KOPT-K1 (cell line): ENCODE measurements around the gene PKLR.
"Not testable (repeated sequence)": the region's sequence is repeated elsewhere in the genome, so short reads cannot be mapped to it uniquely, and the experiment has no call there.

Experiments used
- H3K27ac ChIP-seq: fragments of 200-600 bp; sonication (generic); 2 replicates; pipeline ENCODE4 v1.5.1; 2016; ENCODE audit warnings: antibody characterized with exemption, mild to moderate bottlenecking, low read depth, low read length; ENCODE audit not compliant: poor library complexity, severe bottlenecking
- H3K36me3 ChIP-seq: fragments of 200-600 bp; sonication (generic); 2 replicates; pipeline ENCODE4 v1.5.1; 2017; ENCODE audit warnings: antibody characterized with exemption, mild to moderate bottlenecking, low read length, moderate library complexity; ENCODE audit not compliant: insufficient read depth
- H3K9me3 ChIP-seq: fragments of 200-600 bp; sonication (generic); 2 replicates; pipeline ENCODE4 v1.5.1; 2017; ENCODE audit warnings: antibody characterized with exemption, low read length, mild to moderate bottlenecking; ENCODE audit not compliant: insufficient read depth, poor library complexity, severe bottlenecking

Gene PKLR

DNA sequence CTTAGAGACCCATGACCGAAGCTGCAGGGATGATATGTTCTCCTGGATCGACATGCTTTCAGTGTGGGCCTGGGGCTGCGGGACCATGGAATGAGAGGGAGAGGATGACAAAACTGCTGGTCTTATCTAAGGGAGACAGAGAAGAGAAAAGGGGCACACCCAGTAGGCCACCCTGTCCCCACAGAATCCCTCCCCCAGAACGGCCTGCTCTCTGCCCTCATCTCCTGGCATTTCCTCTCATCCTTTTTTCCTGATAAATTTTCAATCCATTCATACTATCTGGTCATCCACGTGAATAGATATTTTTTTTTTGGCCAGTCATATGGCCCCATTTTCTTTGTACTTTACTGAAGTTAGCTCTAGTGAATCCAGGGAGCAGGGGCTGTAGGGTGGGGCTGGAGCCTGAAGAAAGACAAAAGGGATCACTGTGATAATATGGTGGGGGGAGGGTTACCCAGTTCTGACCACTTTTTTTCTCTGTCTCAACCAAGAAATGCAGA is at the start of gene PKLR:
TSS of gene PKLR (minus strand) at position 97 of the 500 bp plus-strand sequence. CDS start at position 54, 43 bp downstream.
- Histone ChIP-seq H3K36me3 (no peaks in the 10 kb centered on the region), H3K9me3 (no peaks in the 10 kb centered on the region), H3K27ac (no peak within 1 kb of the TSS)

DNA sequence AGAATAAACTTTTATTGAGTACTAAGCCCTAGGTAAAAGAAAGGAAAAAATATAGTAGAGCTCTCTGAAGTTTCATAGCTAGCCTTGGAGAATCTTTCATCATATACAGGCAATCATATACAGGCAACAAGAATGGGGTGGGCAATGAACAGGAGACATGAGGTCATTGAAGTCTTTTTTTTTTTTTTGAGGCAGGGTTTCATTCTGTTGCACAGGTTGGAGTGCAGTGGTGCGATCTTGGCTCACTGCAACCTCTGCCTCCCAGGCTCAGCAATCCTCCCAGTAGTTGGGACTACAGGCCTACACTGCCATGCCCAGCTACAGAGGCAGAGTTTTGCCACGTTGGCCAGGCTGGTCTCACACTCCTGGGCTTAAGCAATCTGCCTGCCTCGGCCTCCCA is 41.6 kb upstream of the PKLR start:
- Histone ChIP-seq H3K36me3 (peaks cover 99% of the 10 kb centered on the region), H3K27ac (no peak overlapping the region), H3K9me3 (no peaks in the 10 kb centered on the region)

DNA sequence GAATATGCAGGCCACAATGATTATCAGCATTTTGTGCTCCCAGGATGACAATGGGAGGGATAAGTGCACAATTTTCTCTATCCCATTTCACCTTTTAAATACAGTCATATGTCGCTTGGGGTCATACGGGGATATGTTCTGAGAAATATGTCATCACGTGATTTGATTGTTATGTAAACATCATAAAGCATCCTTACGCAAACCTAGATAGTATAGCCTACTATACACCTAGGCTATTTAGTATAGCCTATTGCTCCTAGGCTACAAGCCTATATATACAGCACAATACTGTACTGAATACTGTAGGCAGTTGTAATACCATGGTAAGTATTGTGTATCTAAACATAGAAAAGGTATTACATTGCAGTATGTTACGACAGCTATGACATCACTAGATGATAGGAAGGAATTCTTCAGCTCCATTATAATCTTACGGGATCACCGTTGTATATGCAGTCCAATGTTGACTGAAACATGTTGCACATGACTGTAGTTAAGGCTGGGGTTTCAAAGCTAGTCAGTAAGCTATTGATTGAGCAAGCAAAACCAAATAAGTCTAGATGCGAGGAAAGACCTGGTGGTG is 38.4 kb upstream of the PKLR start:
- Histone ChIP-seq H3K9me3 (no peaks in the 10 kb centered on the region), H3K27ac (no peak overlapping the region), H3K36me3 (peaks cover 98% of the 10 kb centered on the region)

DNA sequence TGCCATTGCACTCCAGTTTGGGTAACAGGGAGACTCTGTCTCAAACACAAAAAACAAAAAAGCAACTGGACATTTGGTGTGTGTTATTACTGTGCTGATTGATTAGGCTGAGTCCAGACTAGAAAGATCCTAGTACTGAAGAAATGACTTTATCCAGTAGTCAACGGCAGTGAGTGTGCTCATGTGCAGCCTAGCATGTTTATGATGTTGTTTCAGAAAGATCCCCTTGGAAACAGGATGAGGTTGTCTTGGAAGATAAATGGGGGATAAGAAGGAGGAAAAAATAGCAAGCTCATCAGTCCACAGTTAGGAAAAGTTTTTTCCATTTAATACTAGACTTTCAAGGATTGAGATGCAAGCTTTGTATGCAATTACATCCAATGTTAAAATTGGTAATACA is 33.7 kb upstream of the PKLR start:
- Histone ChIP-seq H3K36me3 (peaks cover 86% of the 10 kb centered on the region), H3K9me3 (no peaks in the 10 kb centered on the region), H3K27ac (no peak overlapping the region)

DNA sequence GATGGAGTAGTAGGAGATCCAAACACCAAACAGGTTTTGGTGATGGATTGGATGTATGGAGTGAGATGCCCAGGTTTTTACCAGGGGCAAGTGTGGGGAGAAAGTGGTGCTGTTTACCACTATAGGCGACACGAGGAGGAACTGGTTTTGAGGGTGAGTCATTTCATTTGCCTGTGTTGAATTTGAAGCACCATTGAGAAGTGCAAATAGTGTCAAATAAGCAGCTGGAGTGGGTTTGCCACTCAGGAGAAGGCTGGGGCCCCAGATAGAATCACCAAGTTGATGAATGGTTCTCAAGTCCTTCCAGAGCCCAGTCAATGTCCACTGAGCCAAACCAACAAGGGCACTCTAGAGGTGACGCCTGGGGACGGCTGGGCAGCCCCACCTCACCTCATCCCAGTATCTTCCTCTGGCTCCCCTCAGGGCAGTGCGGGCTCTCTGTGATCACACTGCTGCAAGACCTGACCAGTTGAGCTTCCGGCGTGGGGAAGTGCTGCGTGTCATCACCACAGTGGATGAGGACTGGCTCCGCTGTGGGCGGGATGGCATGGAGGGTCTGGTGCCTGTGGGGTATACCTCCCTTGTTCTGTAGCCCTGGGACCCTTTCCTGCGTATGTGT is 28.9 kb upstream of the PKLR start:
- Histone ChIP-seq H3K36me3 (peaks cover 72% of the 10 kb centered on the region), H3K9me3 (no peaks in the 10 kb centered on the region), H3K27ac (no peak overlapping the region)

DNA sequence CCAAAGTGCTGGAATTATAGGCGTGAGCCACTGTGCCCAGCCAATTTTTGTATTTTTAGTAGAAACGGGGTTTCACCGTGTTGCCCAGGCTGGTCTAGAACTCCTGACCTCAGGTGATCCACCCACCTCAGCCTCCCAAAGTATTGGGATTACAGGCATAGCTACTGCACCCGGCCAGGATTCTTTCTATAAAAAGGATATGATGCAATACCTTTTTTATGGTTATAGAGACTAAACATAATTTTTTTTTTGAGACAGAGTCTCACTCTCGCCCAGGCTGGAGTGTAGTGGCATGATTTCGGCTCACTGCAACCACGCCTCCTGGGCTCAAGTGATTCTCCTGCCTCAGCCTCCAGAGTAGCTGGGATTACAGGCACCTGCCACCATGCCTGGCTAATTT is 27.6 kb upstream of the PKLR start:
- H3K27ac ChIP-seq = not testable (repeated sequence)
- peaks cover 62% of the 10 kb centered on the region for H3K36me3 ChIP-seq

DNA sequence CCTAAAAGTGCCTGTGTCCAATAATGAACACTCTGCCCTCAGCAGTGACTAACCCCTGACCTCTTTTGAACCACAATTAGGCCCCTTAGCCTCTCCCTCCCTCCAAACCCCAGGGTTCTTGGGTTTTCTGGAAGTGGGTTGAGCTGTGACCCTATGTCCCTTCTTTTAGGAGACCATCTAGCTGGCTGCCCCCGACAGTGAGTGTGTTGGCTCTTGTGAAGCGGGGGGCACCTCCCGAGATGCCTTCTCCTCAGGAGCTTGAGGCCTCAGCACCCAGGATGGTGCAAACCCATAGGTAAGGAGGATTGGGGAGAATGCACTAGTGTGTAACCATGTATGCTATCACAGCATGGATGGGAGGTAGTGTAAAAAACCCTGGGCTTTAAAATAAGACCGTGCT is 26.7 kb upstream of the PKLR start:
- Histone ChIP-seq H3K27ac (no peak overlapping the region), H3K36me3 (peaks cover 53% of the 10 kb centered on the region)

More for the DNA sequence above, 27.6 kb upstream of the PKLR start:
- not testable (repeated sequence) for H3K9me3 ChIP-seq

DNA sequence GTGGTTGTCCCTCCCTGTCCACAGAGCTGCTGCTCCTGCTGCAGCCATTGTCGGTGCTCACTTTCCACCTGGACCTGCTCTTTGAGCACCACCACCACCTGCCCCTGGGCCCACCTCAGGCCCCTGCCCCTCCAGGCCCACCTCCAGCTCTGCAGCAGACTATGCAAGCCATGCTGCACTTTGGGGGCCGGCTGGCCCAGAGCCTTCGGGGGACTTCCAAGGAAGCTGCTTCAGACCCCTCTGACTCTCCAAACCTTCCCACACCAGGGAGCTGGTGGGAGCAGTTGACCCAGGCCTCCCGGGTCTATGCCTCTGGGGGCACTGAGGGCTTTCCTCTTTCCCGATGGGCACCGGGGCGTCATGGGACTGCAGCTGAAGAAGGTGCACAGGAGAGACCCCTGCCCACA is 25.4 kb upstream of the PKLR start:
- Histone ChIP-seq H3K27ac (no peak overlapping the region), H3K36me3 (peaks cover 49% of the 10 kb centered on the region), H3K9me3 (no peaks in the 10 kb centered on the region)

More for the DNA sequence above, 26.7 kb upstream of the PKLR start:
- no peaks in the 10 kb centered on the region for H3K9me3 ChIP-seq

DNA sequence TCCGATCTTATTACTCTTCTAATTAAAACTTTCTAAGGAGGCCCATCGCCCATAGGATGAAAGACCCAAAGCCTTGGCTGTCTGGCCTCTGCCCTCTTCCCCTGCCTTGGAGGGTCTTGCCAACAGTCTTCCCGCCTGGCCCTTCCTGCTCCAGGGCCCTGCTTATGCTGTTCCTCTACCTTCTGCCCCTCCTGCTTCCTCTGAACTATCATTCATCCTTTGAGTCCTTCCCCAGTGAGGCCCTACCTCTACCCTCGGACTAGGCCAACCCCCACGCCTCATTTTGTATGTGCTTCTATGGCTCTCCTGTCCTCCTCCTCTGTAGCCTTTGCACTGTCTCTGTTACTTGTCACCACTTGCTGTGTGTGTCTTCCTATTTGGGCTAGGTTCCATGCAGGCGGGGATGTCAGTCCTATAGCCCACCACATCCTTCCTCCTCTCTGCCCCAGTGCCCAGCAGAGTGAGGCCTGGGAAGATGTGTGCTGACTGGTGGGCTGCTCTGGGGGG is 24.8 kb upstream of the PKLR start:
- Histone ChIP-seq H3K27ac (no peak overlapping the region), H3K36me3 (peaks cover 46% of the 10 kb centered on the region), H3K9me3 (no peaks in the 10 kb centered on the region)

DNA sequence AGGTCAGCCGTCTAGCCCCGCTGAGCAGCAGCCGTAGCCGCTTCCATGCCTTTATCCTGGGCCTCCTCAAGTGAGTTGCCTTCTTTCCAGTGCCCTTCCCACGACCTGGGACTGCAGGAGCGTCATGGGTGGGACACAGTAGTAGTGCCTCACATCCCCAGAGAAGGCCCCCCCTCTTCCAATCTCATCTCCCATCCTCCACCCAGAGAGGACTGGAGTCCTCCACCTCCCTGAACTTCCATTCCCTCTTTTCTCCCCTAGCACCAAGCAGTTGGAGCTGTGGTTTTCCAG is 24.3 kb upstream of the PKLR start:
- Histone ChIP-seq H3K9me3 (no peaks in the 10 kb centered on the region), H3K36me3 (peaks cover 46% of the 10 kb centered on the region), H3K27ac (no peak overlapping the region)

DNA sequence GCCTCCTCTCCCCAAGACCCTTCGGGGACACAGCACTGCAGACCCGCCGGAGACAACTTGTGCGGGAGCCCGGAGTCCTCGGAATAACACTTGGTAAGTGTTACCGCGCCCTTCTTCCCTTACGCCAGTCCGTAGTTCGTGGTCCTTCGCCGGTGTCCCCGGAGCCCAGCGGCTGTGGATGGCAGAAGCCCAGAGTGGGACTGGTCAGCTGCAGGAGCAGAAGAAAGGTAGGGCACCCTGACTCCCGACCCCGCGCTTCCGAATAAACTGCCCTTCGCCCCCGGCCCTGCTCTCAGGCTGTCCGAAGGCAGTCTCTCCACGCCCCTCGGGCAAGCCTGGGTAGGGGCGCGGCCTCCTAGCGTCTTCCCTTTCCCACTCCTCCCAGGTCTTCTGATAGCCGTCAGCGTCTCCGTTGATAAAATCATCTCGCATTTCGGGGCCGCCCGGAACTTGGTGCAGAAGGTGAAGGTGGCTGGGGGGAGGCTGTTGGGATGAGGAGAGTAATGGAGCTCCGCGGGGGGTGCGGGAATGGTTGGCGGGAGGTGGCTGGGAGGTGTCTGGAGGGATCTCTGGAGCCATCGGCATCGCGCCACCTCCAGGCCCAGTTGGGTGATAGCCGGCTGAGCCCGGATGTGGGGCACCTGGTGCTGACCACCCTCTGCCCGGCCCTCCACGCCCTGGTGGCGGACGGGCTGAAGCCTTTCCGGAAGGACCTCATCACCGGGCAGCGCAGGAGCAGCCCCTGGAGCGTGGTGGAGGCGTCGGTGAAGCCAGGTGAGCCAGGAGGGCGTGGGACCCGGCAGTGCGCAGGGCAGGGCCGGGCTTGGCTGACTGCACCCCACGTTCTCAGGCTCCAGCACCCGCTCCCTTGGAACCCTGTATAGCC is 23.7 kb upstream of the PKLR start:
- Histone ChIP-seq H3K27ac (peak overlapping the region; percentile 92), H3K9me3 (no peaks in the 10 kb centered on the region), H3K36me3 (peaks cover 46% of the 10 kb centered on the region)

DNA sequence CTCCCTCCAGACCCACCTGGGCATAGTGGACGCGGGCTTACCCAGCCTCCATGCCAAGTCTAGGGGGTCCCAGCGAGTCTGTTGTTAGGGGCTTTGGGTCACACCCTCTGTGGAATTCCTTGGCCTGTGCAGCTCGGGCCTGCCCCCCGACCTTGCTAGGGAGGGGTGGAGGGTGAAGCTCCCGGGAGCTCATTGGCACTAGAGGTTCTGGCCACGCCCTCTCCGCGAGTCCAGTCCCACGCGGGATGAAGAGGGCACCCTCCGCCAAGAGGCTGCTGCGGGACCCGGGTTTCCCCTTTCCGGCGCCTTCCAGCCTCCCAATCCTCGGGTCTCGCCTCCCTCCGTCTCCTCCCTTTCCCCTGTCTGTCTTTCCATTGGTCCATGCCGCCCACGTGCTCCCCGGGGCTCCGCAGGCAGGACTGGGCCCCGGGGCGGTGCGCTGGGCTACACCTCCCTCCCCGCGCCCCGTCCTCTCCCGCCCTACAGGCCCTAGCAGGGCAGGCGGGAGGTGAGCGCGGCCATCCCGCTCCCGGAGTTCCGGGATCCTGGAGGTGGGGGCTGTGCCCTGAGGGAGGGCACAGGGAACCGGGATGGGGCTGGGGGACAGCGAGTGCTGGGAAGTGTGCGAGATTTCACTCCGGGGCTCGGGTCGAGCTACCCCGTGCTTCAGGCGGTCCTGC is 22.9 kb upstream of the PKLR start:
- Histone ChIP-seq H3K36me3 (peaks cover 49% of the 10 kb centered on the region), H3K27ac (peak overlapping the region; percentile 92)

DNA sequence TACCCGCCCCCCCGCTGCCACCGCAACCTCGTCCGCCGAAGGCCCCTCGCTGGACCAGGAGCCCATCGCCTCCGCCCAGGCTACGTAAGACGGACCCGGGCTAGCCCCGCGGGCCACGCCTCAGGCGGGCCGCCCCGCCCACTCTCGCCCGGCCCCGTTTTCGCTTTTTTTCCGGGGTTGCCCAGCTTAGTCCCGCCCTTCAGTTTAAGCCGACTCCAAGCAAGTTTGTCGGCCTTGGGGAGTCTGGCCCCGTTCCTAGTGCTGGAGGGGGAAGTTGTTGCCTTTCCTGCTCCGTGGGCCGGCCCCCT is 22.4 kb upstream of the PKLR start:
- Histone ChIP-seq H3K36me3 (peaks cover 52% of the 10 kb centered on the region), H3K9me3 (no peaks in the 10 kb centered on the region), H3K27ac (peak overlapping the region; percentile 92)

More for the DNA sequence above, 22.9 kb upstream of the PKLR start:
- no peaks in the 10 kb centered on the region for H3K9me3 ChIP-seq

DNA sequence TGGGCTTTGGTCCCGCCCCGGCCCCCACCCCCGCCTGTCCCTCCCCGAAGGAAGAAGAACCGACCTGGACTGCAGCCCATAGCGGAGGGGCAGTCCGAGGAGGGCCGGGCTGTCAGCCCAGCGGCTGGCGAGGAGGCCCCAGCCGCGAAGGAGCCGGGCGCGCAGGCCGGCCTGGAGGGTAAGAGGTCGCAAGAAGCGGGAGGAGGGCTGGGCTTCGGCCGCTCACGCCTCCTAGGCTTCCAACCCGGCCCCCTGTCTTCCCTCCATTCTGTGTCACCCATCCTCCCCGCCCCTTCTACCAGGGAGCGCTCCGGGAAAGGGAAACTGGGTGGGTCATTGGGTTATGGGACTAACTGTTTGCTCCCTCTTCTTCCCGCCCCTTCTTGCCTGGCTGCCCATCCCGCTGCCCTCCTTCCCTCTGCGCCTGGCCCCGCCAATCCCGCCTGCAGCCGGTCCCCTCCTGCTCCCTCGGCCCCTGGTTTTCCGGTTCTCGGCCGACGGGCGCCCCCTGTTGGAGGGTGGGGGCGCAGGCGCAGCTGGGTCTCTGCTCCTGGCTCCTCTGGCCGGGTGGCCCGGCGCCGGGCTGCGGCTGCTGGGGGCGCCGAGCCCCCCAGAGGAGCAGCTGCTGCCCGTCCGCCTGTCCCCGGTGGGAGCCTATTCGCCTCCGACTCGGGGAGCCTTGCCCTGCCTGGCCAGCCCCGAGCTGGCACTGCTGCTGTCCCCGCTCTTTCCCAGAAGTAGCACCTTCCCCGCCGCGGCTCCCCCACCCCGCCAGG is 21.9 kb upstream of the PKLR start:
- peaks cover 52% of the 10 kb centered on the region for H3K36me3 ChIP-seq
- no peaks in the 10 kb centered on the region for H3K9me3 ChIP-seq
- H3K27ac ChIP-seq = peak overlapping the region; percentile 92
